ENCODE measurements around the gene VPS25.

DNA sequence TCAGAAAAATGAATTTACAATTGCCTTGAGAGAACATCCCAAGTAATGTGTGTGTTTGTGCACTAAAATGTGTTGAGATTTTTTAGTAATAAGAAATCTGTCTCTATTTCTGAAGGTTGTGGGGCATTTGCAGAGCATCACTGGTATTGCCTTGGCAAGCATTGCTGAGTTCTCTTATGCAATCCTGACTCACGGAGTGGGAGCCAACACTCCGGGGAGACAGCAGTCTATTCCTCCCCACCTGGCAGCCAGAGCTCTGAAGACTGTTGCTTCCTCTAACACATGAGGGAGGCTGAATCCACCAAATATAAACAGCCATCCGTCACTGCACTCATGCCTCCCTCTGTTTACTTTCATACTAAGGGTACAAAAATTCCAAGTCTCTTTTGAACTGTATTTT is 36.0 kb downstream of the VPS25 start:
- TF ChIP-seq, protein P1, sequence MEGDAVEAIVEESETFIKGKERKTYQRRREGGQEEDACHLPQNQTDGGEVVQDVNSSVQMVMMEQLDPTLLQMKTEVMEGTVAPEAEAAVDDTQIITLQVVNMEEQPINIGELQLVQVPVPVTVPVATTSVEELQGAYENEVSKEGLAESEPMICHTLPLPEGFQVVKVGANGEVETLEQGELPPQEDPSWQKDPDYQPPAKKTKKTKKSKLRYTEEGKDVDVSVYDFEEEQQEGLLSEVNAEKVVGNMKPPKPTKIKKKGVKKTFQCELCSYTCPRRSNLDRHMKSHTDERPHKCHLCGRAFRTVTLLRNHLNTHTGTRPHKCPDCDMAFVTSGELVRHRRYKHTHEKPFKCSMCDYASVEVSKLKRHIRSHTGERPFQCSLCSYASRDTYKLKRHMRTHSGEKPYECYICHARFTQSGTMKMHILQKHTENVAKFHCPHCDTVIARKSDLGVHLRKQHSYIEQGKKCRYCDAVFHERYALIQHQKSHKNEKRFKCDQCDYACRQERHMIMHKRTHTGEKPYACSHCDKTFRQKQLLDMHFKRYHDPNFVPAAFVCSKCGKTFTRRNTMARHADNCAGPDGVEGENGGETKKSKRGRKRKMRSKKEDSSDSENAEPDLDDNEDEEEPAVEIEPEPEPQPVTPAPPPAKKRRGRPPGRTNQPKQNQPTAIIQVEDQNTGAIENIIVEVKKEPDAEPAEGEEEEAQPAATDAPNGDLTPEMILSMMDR (IDR thresholded peaks at IDR 0.05) = no peak
- TF ChIP-seq POLR2A (IDR thresholded peaks at IDR 0.05) = no peak

Measured in thyroid gland (tissue), 4 donors.